ENCODE data around the gene EMILIN1.
"Not testable (repeated sequence)": the region's sequence is repeated elsewhere in the genome, so short reads cannot be mapped to it uniquely, and the experiment has no call there.

The EMILIN1 gene

GRCh38 chr2:27095745-27096651 is 17.6 kb downstream of the EMILIN1 start:
- DNase-seq = no peak

- DNase-seq = no peak
Observed at GRCh38 chr2:27096748-27097297, 18.4 kb downstream of the EMILIN1 start.

- no peak for DNase-seq
Observed at GRCh38 chr2:27097341-27097740, 18.9 kb downstream of the EMILIN1 start.

DNA sequence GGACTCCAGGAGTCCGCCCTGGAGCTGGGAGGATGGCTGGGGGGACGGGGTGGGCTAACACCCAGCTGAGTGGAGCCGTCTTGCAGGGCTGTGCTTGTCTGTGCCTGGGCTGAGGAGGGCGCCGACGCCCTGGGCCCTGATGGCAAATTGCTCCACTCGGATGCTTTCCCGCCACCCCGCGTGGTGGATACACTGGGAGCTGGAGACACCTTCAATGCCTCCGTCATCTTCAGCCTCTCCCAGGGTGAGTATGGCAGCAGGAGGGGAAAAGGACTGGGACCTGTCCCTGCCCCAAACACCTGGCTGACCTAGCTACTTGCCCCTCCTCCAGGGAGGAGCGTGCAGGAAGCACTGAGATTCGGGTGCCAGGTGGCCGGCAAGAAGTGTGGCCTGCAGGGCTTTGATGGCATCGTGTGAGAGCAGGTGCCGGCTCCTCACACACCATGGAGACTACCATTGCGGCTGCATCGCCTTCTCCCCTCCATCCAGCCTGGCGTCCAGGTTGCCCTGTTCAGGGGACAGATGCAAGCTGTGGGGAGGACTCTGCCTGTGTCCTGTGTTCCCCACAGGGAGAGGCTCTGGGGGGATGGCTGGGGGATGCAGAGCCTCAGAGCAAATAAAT is 21.0 kb downstream of the EMILIN1 start:
- no peak for DNase-seq

GRCh38 chr2:27100036-27100435 is 21.6 kb downstream of the EMILIN1 start:
- DNase-seq = no peak

DNA sequence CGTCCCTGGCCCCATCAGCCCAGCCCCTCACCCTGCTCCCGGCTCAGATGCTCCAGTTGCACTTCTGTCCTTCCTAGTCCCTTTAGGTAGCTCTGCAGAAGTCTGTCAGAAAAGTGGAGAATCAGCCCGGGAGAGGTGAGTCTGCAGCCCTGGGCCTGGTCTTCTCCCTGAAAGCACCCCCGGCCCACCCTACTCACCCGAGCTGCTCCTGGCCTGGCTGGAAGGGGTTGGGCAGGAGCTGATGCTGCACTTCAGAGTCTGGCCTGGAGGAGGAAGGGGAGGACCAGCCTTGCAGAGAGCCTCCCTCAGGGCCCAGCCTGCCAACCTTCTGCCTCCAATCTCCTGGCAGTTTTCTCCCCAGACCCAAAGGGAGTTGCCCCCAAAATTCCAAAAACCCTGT is 23.9 kb downstream of the EMILIN1 start:
- DNase-seq = no peak

DNA sequence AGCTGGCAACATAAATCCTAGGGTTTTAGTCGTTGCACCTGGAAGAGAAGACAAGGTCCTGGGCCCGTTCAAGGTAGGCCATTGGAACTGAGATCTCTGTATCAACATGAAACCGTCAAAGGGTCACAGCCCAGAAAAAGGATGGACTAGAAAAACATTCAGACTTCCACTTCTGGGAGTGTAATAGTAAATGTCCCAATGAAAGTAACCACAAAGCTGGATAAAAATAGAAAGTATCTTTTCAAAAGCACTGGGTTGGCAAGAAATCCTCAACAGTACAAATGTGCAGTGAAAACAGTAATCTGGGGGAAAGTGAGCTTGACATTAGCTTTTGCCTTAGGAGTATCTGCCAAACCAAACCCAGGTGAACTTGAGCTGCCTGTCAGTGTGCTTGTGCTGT is 27.6 kb downstream of the EMILIN1 start:
- no peak for DNase-seq

DNA sequence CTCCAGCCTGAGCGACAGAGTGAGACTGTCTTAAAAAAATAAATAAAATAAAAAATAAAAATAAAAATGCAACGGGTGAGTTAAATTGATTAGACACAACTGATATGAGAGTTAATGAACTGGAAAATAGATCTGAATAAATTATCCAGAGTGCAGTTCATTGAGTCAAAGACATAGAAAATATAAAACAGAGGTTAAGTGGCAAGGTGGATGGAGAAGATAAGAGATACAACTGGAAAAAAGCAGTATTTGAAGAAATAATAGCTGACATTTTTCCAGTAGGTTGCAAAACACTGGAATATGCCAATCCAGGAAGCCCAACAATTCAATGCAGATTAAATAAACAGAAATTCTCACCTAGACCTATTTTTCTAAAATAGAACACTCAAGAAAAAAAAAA is 29.8 kb downstream of the EMILIN1 start:
- DNase-seq = no peak

DNA sequence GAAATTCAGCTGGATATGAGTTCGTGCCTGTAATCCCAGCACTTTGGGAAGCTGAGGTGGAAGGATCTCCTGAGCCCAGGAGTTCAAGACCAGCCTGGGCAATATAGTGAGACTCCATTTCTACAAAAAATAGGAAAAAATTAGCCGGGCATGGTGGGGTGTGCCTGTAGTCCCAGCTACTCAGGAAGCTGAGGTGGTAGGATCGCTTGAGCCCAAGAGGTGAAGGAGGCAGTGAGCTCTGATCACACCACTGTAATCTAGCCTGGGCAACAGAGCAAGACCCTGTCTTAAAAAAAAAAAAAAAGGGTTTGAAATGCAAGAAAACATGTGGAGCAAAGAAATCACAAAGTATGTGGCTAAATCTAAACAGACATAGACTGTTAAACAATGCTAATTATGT is 30.7 kb downstream of the EMILIN1 start:
- DNase-seq = no peak

DNA sequence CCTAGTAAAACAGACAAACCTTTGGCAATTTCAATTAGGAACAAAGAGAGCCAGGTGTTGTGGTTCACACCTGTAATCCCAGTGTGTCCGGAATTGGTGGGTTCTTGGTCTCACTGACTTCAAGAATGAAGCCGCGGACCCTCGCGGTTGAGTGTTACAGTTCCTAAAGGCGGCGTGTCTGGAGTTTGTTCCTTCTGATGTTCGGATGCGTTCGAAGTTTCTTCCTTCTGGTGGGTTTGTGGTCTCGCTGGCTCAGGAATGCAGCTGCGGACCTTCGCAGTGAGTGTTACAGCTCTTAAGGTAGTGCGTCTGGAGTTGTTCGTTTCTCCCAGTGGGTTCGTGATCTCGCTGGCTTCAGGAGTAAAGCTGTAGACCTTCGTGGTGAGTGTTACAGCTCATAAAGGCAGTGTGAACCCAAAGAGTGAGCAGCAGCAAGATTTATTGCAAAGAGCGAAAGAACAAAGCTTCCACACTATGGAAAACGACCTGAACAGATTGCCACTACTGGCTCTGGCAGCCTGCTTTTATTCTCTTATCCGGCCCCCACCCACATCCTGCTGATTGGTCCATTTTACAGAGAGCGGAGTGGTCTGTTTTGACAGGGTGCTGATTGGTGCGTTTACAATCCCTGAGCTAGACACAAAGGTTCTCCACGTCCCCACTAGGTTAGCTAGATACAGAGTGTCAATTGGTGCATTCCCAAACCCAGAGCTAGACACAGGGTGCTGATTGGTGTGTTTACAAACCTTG is 32.4 kb downstream of the EMILIN1 start:
- DNase-seq = not testable (repeated sequence)

DNA sequence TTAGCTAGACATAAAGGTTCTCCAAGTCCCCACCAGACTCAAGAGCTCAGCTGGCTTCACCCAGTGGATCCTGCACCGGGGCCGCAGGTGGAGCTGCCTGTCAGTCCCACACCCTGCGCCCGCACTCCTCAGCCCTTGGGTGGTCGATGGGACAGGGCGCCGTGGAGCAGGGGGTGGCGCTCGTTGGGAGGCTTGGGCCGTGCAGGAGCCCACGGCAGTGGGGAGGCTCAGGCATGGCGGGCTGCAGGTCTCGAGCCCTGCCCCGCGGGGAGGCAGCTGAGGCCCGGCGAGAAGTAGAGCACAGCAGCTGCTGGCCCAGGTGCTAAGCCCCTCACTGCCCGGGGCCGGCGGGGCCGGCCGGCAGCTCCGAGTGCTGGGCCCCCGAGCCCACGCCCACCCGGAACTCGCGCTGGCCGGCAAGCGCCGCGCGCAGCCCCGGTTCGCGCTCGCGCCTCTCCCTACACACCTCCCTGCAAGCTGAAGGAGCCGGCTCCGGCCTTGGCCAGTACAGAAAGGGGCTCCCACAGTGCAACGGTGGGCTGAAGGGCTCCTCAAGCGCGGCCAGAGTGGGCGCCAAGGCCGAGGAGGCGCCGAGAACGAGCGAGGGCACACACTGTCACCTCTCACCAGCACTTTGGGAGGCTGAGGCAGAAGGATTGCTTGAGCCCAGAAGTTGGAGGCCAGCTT is 33.1 kb downstream of the EMILIN1 start:
- not testable (repeated sequence) for DNase-seq

- DNase-seq = no peak
Observed at GRCh38 chr2:27115519-27115918, 37.1 kb downstream of the EMILIN1 start.

GRCh38 chr2:27117995-27118524 is 39.6 kb downstream of the EMILIN1 start:
- DNase-seq = no peak

- DNase-seq = no peak
Observed at GRCh38 chr2:27118525-27119329, 40.3 kb downstream of the EMILIN1 start, which contains the start of gene CGREF1. TSS of gene CGREF1 (minus strand) at chr2:27119128. CDS start at chr2:27104366, 14,762 bp downstream.

DNA sequence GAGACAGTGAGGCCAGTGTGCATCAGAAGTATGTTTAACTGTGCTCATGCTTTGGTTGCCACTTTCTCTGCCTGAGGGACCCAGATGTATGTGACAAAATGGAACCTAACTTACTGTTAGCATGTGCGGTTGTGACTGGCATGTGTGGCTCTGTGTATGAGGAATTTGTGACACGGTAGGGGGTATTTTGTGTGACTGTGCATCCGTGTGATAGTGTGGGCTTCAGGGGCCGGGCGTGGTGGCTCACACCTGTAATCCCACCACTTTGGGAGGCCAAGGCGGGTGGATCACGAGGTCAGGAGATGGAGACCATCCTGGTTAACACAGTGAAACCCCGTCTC is 40.9 kb downstream of the EMILIN1 start:
- not testable (repeated sequence) for DNase-seq

GRCh38 chr2:27121906-27122305 is 43.5 kb downstream of the EMILIN1 start:
- DNase-seq = no peak

GRCh38 chr2:27122791-27123190 is 44.4 kb downstream of the EMILIN1 start:
- no peak for DNase-seq

DNA sequence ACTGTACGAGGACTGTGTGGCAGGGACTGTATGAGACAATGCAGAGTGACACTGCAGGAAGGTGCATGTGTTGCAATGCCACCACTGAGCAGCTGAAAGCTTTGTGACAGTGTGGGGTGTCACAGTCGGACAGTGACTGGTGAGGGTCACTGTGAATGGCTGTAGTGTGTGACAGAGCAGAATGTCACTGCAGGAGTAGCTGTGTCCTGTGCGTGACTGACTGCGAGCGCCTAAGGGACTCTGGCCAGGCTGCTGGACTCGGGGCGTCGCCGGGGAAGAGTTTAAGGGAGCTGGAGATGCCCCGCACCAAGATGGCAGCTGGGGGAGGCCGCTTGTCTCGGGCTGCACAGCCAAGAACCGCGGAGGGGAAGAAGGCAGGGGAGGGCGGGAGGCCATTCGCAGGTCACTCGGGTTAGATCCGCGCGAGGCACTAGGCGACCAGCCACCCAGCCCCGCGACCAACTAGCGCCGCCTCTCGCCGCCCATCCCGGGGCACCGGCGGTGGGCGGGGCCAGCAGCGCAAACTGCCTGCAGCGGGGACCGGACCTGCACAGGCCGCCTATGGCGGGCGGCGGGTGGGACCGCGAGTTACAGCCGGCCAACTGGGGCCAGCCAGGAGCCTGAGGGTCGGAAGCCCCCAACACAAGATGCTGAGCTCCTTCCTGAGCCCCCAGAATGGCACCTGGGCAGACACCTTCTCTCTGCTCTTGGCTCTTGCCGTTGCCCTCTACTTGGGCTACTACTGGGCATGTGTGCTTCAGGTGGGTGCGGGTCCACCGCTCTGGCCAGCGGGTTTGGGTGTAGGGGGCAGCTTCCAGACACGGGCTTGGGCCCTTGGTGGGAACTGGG is 45.1 kb downstream of the EMILIN1 start, which contains the start of gene ABHD1:
Gene ABHD1, plus strand, starts transcription at position 514 of the 849 bp plus-strand sequence. Its CDS starts 134 bp downstream, at position 648.
- DNase-seq = no peak

GRCh38 chr2:27125104-27125503 is 46.7 kb downstream of the EMILIN1 start:
- no peak for DNase-seq

- no peak for DNase-seq
Observed at GRCh38 chr2:27126252-27126710, 47.9 kb downstream of the EMILIN1 start.

Measured in NCI-H1436 (cell line).